ENCODE measurements around the gene CPPED1.

DNA sequence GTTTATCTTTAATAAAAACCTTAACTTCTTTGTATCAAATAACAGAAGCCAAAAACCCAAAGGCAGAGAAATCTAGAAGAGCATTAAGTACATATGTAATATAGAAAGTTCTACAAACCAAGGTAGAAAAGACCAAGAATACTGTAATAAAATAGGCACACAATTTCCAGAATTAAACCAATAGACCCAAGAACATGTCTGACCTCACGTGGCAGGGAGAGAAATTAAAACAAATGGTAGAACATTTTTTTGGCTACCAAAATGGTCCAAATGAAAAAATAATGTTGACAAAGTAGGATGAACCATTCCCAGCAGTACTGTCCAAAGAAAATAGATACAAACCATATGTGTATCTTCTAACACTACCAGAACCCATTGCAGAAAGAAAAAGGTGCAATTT lies 183.5 kb downstream of the CPPED1 start:
- no peak for TF ChIP-seq POLR2AphosphoS5 (IDR thresholded peaks at IDR 0.05)
- TF ChIP-seq, protein P1, sequence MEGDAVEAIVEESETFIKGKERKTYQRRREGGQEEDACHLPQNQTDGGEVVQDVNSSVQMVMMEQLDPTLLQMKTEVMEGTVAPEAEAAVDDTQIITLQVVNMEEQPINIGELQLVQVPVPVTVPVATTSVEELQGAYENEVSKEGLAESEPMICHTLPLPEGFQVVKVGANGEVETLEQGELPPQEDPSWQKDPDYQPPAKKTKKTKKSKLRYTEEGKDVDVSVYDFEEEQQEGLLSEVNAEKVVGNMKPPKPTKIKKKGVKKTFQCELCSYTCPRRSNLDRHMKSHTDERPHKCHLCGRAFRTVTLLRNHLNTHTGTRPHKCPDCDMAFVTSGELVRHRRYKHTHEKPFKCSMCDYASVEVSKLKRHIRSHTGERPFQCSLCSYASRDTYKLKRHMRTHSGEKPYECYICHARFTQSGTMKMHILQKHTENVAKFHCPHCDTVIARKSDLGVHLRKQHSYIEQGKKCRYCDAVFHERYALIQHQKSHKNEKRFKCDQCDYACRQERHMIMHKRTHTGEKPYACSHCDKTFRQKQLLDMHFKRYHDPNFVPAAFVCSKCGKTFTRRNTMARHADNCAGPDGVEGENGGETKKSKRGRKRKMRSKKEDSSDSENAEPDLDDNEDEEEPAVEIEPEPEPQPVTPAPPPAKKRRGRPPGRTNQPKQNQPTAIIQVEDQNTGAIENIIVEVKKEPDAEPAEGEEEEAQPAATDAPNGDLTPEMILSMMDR (IDR thresholded peaks at IDR 0.05) = no peak
- TF ChIP-seq EP300 (IDR thresholded peaks at IDR 0.05; ENCODE audit: low read depth) = no peak

Measured in transverse colon (tissue), 4 donors.